HUES6 (cell line): ENCODE measurements around the gene C9orf50.

ENCODE experiments used
- H3K27ac ChIP-seq: 2 replicates; pipeline ENCODE4 v1.7.0; 2013; ENCODE audit warnings: low read depth, mild to moderate bottlenecking, low read length, inconsistent platforms
- H3K27me3 ChIP-seq: 2 replicates; pipeline ENCODE4 v1.6.1; 2013; ENCODE audit warnings: low read length; ENCODE audit not compliant: control insufficient read depth, insufficient read depth
- H3K36me3 ChIP-seq: 2 replicates; pipeline ENCODE4 v1.6.1; 2013; ENCODE audit warnings: low read length; ENCODE audit not compliant: control insufficient read depth, insufficient read depth
- H3K4me1 ChIP-seq: 2 replicates; pipeline ENCODE4 v1.6.1; 2013; ENCODE audit warnings: low read length; ENCODE audit not compliant: control insufficient read depth, insufficient read depth
- H3K4me3 ChIP-seq: 2 replicates; pipeline ENCODE4 v1.5.1; 2013; ENCODE audit warnings: low read depth, low read length
- H3K9ac ChIP-seq: one replicate; pipeline ENCODE4 v1.6.1; 2013; ENCODE audit warnings: mild to moderate bottlenecking, low read length
- H3K9me3 ChIP-seq: 2 replicates; pipeline ENCODE4 v1.6.1; 2013; ENCODE audit warnings: low read depth, low read length; ENCODE audit not compliant: control insufficient read depth, insufficient read depth

Gene C9orf50

GRCh38 chr9:129615407-129616285 is 5.3 kb downstream of the C9orf50 start:
- Histone ChIP-seq H3K4me3 (no peak overlapping the region), H3K27ac (no peak overlapping the region), H3K27me3 (peaks cover 19% of the 10 kb centered on the region), H3K36me3 (no peaks in the 10 kb centered on the region), H3K9ac (no peak overlapping the region), H3K9me3 (no peaks in the 10 kb centered on the region), H3K4me1 (peaks cover 11% of the 10 kb centered on the region)

GRCh38 chr9:129614932-129615331 is 6.0 kb downstream of the C9orf50 start:
- Histone ChIP-seq H3K9me3 (no peaks in the 10 kb centered on the region), H3K36me3 (no peaks in the 10 kb centered on the region), H3K9ac (no peak overlapping the region), H3K27me3 (peaks cover 12% of the 10 kb centered on the region), H3K4me1 (peaks cover 10% of the 10 kb centered on the region; the same call in 1 of the 2 replicates), H3K4me3 (no peak overlapping the region), H3K27ac (no peak overlapping the region)

GRCh38 chr9:129613520-129614175 is 7.3 kb downstream of the C9orf50 start:
- H3K4me3 ChIP-seq: no peak overlapping the region
- peaks cover 21% of the 10 kb centered on the region for H3K4me1 ChIP-seq
- H3K36me3 ChIP-seq: no peaks in the 10 kb centered on the region

GRCh38 chr9:129612815-129613519 is 7.9 kb downstream of the C9orf50 start:
- Histone ChIP-seq H3K27me3 (peaks cover 2% of the 10 kb centered on the region; the same call in 1 of the 2 replicates), H3K27ac (no peak overlapping the region), H3K9ac (no peak overlapping the region), H3K9me3 (no peaks in the 10 kb centered on the region), H3K36me3 (no peaks in the 10 kb centered on the region), H3K4me1 (peaks cover 23% of the 10 kb centered on the region), H3K4me3 (no peak overlapping the region)

More at GRCh38 chr9:129613520-129614175, 7.3 kb downstream of the C9orf50 start:
- H3K9ac ChIP-seq: no peak overlapping the region
- H3K27ac ChIP-seq: no peak overlapping the region
- no peaks in the 10 kb centered on the region for H3K9me3 ChIP-seq
- H3K27me3 ChIP-seq: peaks cover 2% of the 10 kb centered on the region; the same call in 1 of the 2 replicates

- Histone ChIP-seq H3K36me3 (no peaks in the 10 kb centered on the region), H3K27ac (no peak overlapping the region), H3K4me3 (no peak overlapping the region), H3K9ac (no peak overlapping the region), H3K9me3 (no peaks in the 10 kb centered on the region), H3K4me1 (peaks cover 29% of the 10 kb centered on the region), H3K27me3 (peaks cover 2% of the 10 kb centered on the region; the same call in 1 of the 2 replicates)
These were observed 8.8 kb downstream of the C9orf50 start for GRCh38 chr9:129612123-129612522.

- Histone ChIP-seq H3K27ac (no peak overlapping the region), H3K9ac (no peak overlapping the region), H3K4me3 (peak overlapping the region; percentile 73), H3K9me3 (no peaks in the 10 kb centered on the region), H3K27me3 (peaks cover 2% of the 10 kb centered on the region; the same call in 1 of the 2 replicates), H3K36me3 (no peaks in the 10 kb centered on the region), H3K4me1 (peaks cover 32% of the 10 kb centered on the region)
These were observed 9.5 kb downstream of the C9orf50 start for GRCh38 chr9:129611307-129611800.

- Histone ChIP-seq H3K27ac (peak overlapping the region; percentile 45; the same call in 1 of the 2 replicates), H3K4me3 (peak overlapping the region; percentile 73), H3K36me3 (no peaks in the 10 kb centered on the region), H3K27me3 (peaks cover 2% of the 10 kb centered on the region; the same call in 1 of the 2 replicates), H3K4me1 (peaks cover 32% of the 10 kb centered on the region), H3K9me3 (no peaks in the 10 kb centered on the region), H3K9ac (peak overlapping the region; percentile 61)
These were observed 10.2 kb downstream of the C9orf50 start for GRCh38 chr9:129610473-129611306.

- H3K27me3 ChIP-seq: peaks cover 2% of the 10 kb centered on the region; the same call in 1 of the 2 replicates
- peak overlapping the region; percentile 73 for H3K4me3 ChIP-seq
- H3K9ac ChIP-seq: peak overlapping the region; percentile 61
- no peaks in the 10 kb centered on the region for H3K9me3 ChIP-seq
- no peaks in the 10 kb centered on the region for H3K36me3 ChIP-seq
- peak overlapping the region; percentile 45; the same call in 1 of the 2 replicates for H3K27ac ChIP-seq
- H3K4me1 ChIP-seq: peaks cover 32% of the 10 kb centered on the region
These were observed 10.8 kb downstream of the C9orf50 start for GRCh38 chr9:129610213-129610472.

- peak overlapping the region; percentile 53 for H3K4me3 ChIP-seq
- peaks cover 2% of the 10 kb centered on the region; the same call in 1 of the 2 replicates for H3K27me3 ChIP-seq
- no peaks in the 10 kb centered on the region for H3K36me3 ChIP-seq
- peaks cover 33% of the 10 kb centered on the region for H3K4me1 ChIP-seq
- H3K27ac ChIP-seq: no peak overlapping the region
- H3K9ac ChIP-seq: peak overlapping the region; percentile 49
- no peaks in the 10 kb centered on the region for H3K9me3 ChIP-seq
These were observed 11.3 kb downstream of the C9orf50 start for GRCh38 chr9:129609486-129610212.
